Tibial artery (tissue), 4 donors: ENCODE results near the gene OSBPL1A.
"Not testable (repeated sequence)": the region's sequence is repeated elsewhere in the genome, so short reads cannot be mapped to it uniquely, and the experiment has no call there.

Experiments
- DNase-seq, 2 donors: peaks; one replicate each; pipeline ENCODE4 v3.0.0-alpha.2; 2019
- H3K27ac ChIP-seq, 2 donors: fragments of 200-600 bp; sonication (generic) in 1 of 2; 1 replicate in 1 of 2; 2 replicates in 1 of 2; pipeline ENCODE4 v1.5.1; 2018 to 2019; ENCODE audit warnings: mild to moderate bottlenecking in 1 of 2
- H3K27me3 ChIP-seq, 2 donors: fragments of 200-600 bp; sonication (generic) in 1 of 2; one replicate each; pipeline versions ENCODE4 v1.5.1 to v1.6.0; 2016 to 2019
- H3K36me3 ChIP-seq, 3 donors: fragments of 200-600 bp; sonication (generic) in 2 of 3; one replicate each; pipeline ENCODE4 v1.5.1; 2016 to 2019; ENCODE audit warnings: mild to moderate bottlenecking in 2 of 3
- H3K4me1 ChIP-seq, 4 donors: fragments of 200-600 bp; sonication (generic) in 2 of 4; 1 replicate in 3 of 4; 2 replicates in 1 of 4; pipeline ENCODE4 v1.5.1; 2016 to 2019
- H3K4me3 ChIP-seq, 2 donors: fragments of 200-600 bp; sonication (generic) in 1 of 2; 1 replicate in 1 of 2; 2 replicates in 1 of 2; pipeline ENCODE4 v1.5.1; 2018 to 2019; ENCODE audit warnings: mild to moderate bottlenecking in 2 of 2
- H3K9me3 ChIP-seq, 3 donors: fragments of 200-600 bp; sonication (generic) in 1 of 3; one replicate each; pipeline ENCODE4 v1.5.1; 2016 to 2019
- CTCF ChIP-seq, 2 experiments: fragments of 200-600 bp in 1 of 2; fragments of 450-650 bp in 1 of 2; IDR thresholded peaks; one replicate each; pipeline ENCODE4 v1.5.1; 2017 to 2019; ENCODE audit warnings: antibody characterized with exemption in 2 of 2, mild to moderate bottlenecking in 1 of 2, moderate library complexity in 1 of 2
- intact Hi-C: fragments of 100-400 bp; cut with DNase I; formaldehyde crosslinking; loops from one replicate; pipeline ENCODE4 v1.15.0; 2023; ENCODE audit warnings: low total_unique reads

OSBPL1A gene

DNA sequence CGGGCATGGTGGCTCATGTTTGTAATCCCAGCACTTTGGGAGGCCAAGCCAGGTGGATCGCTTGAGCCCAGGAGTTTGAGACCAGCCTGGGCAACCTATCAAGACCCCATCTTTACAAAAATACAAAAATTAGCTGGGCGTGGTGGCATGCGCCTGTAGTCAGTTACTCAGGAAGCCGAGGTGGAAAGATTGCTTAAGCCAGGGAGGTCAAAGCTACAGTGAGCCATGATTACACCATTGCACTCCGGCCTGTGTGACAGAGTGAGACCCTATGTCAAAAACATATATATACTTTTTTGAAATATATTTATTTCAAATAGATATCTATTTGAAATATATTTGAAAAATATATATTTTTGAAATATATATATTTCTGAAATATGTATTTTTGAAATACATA lies 10.9 kb downstream of the OSBPL1A start:
- no peak for TF ChIP-seq CTCF (IDR thresholded peaks at IDR 0.05)
- intact Hi-C loops, result no loop called here
- Histone ChIP-seq H3K9me3 (no peaks in the 10 kb centered on the region), H3K4me3 (no peak overlapping the region), H3K4me1 (no peaks in the 10 kb centered on the region), H3K27me3 (no peaks in the 10 kb centered on the region), H3K36me3 (no peaks in the 10 kb centered on the region), H3K27ac (no peak overlapping the region)
- no peak for DNase-seq

- no peak overlapping the region for H3K4me3 ChIP-seq
- H3K27me3 ChIP-seq, result no peaks in the 10 kb centered on the region
- H3K9me3 ChIP-seq, result no peaks in the 10 kb centered on the region
- H3K36me3 ChIP-seq, result peaks cover 1 to 12% (median 10%) of the 10 kb centered on the region in 3 donors
- no peaks in the 10 kb centered on the region for H3K4me1 ChIP-seq
- no peak for TF ChIP-seq CTCF (IDR thresholded peaks at IDR 0.05)
- H3K27ac ChIP-seq, result no peak overlapping the region
- intact Hi-C loops, result no loop called here
- DNase-seq, result no peak
These were observed 16.5 kb downstream of the OSBPL1A start for GRCh38 chr18:24381126-24381525.

GRCh38 chr18:24380163-24380747 lies 17.4 kb downstream of the OSBPL1A start:
- Histone ChIP-seq H3K4me3 (no peak overlapping the region), H3K9me3 (no peaks in the 10 kb centered on the region), H3K36me3 (peaks cover 7 to 20% (median 18%) of the 10 kb centered on the region in 3 donors), H3K27me3 (no peaks in the 10 kb centered on the region), H3K4me1 (no peaks in the 10 kb centered on the region), H3K27ac (no peak overlapping the region)
- TF ChIP-seq CTCF (IDR thresholded peaks at IDR 0.05), result no peak
- DNase-seq, result no peak
- intact Hi-C loops, result no loop called here

DNA sequence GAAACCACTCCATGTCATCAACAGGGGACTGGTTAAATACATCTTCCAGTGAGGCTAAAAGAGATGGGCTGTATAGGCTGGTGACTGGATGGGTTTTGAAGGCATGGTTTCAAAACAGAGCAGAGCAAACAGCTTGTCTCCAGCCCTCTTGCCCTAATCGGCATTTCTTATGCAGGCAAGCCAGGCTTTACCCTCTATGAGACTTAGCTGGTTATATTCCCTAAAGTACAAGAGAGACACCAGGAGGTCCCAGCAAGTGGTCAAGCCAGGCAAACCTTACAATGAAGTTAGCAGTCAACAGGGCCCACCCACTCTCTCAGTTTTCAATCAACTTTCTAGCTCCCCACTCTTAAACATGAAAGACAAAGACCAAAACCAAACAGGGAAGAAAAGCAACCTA lies 19.0 kb downstream of the OSBPL1A start:
- Histone ChIP-seq H3K27me3 (no peaks in the 10 kb centered on the region), H3K27ac (no peak overlapping the region), H3K4me1 (no peaks in the 10 kb centered on the region), H3K9me3 (no peaks in the 10 kb centered on the region), H3K36me3 (peaks cover 7 to 29% (median 19%) of the 10 kb centered on the region in 3 donors), H3K4me3 (no peak overlapping the region)
- no peak for TF ChIP-seq CTCF (IDR thresholded peaks at IDR 0.05)
- no peak for DNase-seq
- intact Hi-C loops, result loop anchor here (10.0 kb wide), 1 partner anchor 56 kb away; no protein-coding TSS in a partner anchor

- peaks cover 7 to 29% (median 19%) of the 10 kb centered on the region in 3 donors for H3K36me3 ChIP-seq
- H3K27me3 ChIP-seq, DNase-seq, H3K4me1 ChIP-seq, H3K9me3 ChIP-seq, H3K4me3 ChIP-seq, H3K27ac ChIP-seq: not testable (repeated sequence)
- intact Hi-C loops, result loop anchor here (10.0 kb wide), 1 partner anchor 58 kb away; no protein-coding TSS in a partner anchor
These were observed 21.1 kb downstream of the OSBPL1A start for GRCh38 chr18:24376531-24376930.

DNA sequence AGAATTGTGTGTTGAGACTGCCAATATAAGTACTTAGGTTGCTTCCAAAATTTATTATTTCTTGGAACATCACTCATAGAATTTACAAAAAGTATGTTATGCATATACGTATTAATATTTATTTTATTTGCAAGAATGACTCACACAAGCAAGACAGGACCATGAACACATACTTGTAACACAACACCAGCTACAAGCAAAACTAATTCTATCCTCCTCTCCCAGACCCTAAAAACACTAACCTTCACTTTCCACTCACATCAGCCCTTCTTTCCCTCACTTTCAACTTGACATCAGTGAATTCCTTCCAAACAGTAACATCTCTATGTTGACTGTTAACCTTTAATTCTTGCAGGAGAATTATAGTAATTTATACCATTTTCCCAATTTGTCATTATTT lies 24.3 kb downstream of the OSBPL1A start:
- intact Hi-C loops, result loop anchor here (10.0 kb wide), 1 partner anchor 61 kb away; no protein-coding TSS in a partner anchor

More for the DNA sequence above, 24.3 kb downstream of the OSBPL1A start:
- H3K36me3 ChIP-seq, result peaks cover 7 to 38% (median 19%) of the 10 kb centered on the region in 3 donors
- H3K9me3 ChIP-seq, result no peaks in the 10 kb centered on the region
- DNase-seq, result no peak
- no peak overlapping the region for H3K27ac ChIP-seq
- TF ChIP-seq CTCF (IDR thresholded peaks at IDR 0.05), result no peak
- H3K27me3 ChIP-seq, result no peaks in the 10 kb centered on the region
- no peaks in the 10 kb centered on the region for H3K4me1 ChIP-seq
- H3K4me3 ChIP-seq, result no peak overlapping the region
